CD4-positive, alpha-beta T cell treated with Interleukin-4 for 1 hour (primary cell): ENCODE measurements around the gene ZBTB14.
A peak's percentile ranks its signal among the peaks of the same experiment; 100 is the strongest.

Experiments used
- DNase-seq, 2 donors: peaks; one replicate each; pipeline ENCODE4 v3.0.0-alpha.2; 2020 to 2022

ZBTB14 gene, protein sequence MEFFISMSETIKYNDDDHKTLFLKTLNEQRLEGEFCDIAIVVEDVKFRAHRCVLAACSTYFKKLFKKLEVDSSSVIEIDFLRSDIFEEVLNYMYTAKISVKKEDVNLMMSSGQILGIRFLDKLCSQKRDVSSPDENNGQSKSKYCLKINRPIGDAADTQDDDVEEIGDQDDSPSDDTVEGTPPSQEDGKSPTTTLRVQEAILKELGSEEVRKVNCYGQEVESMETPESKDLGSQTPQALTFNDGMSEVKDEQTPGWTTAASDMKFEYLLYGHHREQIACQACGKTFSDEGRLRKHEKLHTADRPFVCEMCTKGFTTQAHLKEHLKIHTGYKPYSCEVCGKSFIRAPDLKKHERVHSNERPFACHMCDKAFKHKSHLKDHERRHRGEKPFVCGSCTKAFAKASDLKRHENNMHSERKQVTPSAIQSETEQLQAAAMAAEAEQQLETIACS

DNA sequence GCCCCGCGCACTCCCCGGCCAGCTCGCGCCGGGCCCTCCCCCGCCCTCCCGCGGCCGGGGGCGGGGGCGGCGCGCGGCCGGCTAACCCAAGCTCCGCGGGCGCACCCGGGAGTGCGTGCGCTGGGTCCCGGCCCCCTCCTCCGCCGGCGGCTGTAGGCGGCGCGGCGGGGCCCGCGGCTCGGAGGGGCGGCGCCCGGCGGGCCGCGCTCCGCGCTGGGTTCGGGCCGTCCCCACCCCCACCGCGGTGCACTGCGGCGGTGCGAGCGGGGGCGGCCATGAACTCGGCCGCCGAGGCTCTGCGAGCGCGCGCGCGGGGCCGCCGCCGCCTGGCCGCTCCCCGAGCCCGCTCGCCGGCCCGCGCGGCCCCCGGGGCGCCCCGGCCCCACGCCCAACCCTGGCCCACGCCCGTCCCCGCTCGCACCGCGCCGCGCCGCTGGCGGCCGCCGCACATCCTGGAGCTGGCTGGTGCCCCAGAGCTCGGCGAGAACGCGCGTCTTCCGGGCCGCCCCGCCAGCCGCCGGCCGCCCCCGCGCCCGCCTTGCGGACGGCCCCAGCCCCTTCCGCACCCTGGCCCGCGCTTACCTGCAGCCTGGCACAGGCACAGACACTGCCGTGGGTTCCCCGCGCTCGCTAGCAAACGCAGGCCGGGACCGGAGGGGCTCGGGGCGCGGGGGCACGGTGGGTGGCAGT, at the start of gene ZBTB14:
ZBTB14 (minus strand) TSS at position 496 of the 690 bp plus-strand sequence. CDS start 2,480 bp downstream, outside the sequence.
- peak; percentile 67 to 70 for DNase-seq

DNA sequence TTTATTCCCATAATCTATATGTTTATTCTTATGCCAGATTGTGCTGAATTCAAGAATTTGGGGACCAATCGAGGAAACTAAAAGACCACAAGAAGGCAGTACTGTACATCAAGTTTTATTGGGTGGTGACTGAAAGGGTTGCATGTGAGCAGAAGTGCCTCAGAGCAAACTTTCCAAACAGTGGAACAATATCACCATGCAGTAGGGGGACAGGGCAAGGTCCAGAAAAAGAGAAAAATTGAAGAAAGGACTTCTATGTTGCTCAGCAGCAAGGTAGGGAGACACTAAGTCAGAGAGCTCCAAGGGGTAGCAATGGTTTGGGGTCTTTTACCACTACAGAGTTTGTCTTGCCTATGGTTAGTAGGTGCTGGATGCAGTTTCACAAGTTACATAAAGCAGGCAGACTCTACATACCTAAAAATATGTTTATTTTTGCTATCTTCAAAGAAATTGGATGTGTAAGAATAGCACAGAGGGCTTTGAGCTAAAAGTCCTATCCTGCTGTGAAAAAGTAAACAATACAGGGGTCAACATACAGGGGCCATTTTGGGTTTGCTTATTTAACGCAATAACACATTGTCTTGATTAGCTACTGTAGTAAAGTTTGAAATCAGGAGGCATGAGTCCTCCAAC, 43.8 kb upstream of the ZBTB14 start:
- no peak for DNase-seq

DNA sequence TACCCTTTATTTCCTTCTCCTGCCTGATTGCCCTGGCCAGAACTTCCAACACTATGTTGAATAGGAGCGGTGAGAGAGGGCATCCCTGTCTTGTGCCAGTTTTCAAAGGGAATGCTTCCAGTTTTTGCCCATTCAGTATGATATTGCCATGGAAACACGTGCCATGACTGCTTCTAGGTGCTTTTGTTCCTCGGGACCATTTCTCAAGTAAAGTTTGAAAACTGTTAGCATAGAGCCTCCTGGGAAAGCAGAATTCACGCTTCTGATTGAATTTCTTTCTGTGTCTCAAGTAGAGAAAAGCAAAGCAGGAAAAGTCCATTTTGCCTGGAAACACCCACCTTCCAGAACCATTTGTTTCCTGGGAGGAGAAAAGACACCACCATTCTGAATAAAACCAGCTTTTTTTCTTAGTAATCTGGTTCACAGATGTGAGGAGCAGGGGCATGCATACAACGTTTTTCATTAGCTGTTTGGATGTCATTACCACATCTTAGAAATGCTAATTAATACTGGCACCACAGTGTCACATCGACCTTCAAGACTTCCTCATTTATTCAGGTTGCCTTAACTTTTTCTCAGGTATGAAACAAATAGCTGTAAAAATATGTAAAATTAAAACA, 39.0 kb upstream of the ZBTB14 start:
- DNase-seq = no peak

DNA sequence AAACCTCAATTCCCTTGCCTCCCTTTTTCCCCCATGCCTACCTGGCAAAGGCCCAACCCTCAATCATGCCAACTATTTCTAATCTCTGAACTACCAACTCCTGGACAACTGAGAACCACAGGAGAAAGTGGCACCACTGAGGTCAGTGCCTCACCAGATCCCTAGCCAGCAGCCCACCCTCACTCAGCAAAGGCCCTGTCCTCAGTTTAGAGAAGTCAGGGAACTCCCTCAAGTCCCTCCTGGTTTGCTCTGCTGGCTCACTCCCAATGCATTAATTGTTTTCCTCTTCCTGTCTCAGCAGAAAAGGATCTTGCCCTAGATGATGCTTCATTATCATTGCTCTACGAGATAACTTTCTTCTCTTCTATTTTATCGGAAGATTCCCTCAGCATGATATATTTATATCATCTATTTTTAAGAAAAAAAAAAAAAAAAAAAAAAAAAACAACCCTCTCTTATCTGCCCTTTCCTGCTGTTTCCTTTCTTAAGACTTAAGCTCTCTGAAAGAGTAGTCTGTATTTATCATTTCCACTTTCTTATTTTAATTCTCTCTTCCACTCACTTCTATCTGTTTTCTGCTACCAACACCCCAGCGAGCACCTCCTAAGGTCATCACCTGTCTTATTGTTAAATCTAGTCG, 22.7 kb upstream of the ZBTB14 start:
- DNase-seq = no peak

DNA sequence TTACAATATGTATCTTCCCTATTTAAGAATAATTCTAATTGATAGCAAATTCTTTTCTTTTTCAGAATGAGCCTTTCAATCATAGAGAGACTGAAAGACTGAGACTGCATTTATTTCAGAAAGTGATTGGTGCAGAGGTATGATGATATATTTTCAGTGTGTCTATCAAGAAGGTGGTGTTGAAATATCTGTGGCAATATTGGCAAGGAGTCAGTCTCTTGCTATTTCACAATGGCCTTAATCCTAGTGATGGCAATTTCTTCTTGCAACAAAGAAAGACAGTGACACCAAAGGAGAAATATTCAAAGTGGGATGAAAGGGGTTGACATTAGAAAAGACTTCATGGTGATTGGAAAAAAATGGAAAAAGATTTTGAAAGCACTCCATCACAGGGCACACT, 21.7 kb upstream of the ZBTB14 start:
- DNase-seq = no peak

DNA sequence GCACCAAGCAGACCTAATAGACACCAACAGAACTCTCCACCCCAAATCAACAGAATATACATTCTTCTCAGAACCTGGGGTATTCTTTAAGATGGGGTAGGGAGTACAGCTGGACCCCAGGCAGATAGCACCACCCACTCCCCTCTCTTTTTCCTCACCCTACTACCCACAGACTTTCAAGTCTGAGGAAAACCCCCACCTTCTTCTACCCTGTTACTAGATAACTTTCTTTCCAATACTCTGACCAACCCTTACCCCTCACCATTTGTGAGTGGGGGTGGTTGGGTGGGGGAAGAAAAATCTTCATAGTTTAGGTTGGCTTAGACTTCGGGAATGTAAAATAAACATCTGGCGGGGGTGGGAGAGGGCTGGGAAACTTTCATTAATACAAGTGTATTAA, 20.3 kb upstream of the ZBTB14 start:
- no peak for DNase-seq

DNA sequence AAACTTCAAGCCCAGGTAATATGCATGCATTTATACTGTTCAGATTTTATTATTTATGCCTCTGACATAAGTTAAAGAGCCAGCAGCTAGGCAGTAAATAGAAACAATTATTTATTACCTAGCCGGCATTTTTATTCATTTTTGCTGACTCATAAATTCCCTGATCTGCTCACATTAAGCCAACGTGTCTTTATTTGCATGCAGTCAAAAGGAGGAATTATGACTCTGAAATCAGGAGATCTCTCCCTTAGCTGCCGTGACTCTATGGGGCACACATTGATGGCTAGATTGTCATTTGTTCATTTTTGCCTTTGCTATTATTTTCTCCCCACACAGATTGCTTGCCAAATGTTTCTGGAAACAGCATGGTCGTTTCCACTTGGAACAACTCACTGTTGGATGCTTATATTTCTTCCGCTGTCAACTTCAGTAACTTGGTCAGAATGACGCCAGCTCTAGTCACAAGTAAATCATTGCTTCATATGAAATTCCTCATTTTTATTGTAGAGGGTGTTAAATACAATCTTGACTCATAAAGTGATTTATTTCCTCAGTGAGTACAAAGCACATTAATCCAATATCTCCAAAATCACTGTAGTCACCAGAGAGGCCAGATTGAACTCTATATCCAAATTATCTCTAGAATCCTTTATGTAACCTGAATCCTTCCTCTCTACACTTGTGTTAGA, 15.9 kb upstream of the ZBTB14 start:
- no peak for DNase-seq

DNA sequence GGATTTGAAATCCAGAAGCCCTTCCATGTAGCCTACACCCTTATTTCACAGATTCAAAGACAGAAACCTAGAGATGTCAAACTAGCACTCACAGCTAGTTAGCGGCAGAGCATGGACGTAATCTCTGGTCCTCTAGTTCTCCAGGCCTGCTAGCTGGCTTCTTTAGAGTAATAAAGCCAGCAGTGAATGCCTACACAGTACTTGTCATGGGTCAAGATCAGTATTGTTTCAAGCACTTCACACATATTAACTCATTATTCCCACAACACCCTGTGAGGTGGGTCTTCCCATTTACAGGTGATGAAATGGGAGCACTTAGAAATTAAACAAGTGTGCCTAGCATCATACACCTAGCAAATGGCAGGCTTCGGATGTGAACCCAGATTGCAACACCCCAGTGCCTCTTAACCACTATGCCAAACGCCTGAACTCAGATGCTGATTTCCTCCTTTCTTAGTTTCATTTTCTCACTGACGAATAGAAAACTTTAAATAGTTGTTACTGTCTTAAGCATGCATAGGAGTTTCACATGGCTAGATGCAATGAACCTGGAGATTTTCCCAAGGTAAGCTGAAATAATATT, 14.5 kb upstream of the ZBTB14 start:
- peak; percentile 40 to 62 for DNase-seq

DNA sequence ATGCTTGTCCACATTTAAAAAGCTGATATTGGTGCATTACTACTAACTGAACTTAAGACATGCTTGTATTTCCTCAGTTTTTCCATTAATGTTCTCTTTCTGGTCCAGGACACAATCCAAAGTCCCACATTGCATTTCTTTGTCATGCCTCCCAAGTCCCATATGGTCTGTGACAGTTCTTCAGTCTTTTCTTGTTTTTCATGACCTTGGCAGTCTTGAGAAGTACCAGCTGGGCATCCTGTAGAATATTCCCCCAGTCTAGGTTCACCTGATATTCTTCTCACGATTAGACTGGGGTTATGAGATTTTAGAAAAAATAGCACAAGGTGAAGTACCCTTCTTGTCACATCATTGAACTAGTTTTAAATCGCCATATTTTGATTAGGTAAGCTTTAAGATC, 10.3 kb upstream of the ZBTB14 start:
- DNase-seq = no peak

DNA sequence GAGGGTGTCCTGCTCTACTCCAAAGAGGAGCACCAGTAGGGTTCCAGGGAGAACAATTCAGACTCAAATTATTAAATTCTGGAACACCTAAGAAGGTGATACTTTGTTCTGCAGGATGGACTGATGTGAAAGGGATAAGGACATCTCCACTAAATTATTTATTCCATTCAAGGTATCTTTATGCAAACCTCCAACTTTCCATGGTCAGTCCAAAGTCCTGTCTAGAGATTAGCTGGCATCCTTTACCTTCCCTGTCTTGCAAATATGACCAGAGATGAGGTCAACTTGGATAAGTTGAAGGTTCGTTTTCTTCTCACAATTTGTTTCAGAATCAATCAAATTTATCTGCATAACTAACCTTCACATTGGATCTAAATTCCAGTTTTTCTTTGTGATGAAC, 8.7 kb upstream of the ZBTB14 start:
- DNase-seq = no peak

DNA sequence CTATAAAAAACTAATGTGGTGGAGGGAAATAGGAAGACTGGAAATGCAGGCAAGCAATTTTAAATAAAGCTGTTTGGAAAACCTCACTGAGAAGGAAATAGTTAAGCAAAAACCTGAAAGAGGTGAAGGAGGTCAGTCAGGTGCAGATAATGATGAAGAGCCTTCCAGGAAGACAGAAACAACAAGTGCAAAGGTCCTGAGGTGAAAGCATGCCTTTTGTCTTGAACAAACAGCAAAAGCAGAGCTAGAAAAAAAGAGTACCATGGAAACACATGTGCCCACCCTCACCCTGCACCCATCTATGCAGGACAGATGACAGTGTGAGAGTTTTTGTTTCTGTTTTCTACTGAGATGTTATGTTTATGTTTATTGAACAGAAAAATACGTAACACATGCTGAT, 8.1 kb upstream of the ZBTB14 start:
- no peak for DNase-seq

DNA sequence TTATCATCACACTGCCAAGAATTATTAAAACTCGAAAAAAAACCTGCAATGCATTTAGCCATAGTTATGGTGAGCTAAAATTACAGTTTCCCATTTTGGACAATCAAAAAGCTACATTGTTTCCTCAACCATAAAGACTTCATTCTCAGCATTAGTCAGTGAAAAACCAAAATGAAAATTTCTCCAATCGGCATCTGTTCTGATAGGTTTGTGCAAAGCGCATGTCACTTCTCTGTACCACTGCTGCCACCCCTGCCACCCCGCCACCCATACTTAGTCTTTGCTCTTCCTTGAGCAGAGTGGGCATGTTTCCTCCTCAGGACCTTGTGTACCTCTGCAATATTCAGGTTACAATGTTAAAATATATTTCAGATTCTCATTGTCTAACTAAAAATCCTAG, 7.1 kb upstream of the ZBTB14 start:
- no peak for DNase-seq

DNA sequence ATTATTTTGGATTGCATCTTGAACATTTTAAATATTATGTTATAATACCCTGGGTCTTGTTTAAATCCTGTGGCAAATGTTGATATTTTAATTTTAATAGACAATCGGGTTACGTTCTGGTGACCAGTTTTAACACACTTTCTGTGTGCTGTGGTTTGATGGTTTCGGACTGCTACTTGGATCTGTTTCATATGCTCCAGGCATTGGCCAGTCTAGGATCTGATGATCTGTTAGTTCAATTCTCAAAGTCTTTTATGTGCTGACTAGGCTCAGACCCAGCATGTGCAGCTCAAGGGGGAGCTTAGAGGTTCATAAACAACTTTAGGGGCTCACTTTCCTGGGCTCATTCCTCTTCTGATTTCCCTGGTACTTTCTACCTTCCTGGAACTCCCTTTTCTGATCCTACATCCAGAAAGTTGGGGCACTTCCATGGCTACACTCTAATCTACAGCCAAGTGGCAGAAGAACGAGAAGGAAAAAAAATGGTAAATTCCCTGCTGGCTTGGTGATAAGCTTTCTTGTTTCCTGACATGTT, 5.0 kb upstream of the ZBTB14 start:
- no peak for DNase-seq

DNA sequence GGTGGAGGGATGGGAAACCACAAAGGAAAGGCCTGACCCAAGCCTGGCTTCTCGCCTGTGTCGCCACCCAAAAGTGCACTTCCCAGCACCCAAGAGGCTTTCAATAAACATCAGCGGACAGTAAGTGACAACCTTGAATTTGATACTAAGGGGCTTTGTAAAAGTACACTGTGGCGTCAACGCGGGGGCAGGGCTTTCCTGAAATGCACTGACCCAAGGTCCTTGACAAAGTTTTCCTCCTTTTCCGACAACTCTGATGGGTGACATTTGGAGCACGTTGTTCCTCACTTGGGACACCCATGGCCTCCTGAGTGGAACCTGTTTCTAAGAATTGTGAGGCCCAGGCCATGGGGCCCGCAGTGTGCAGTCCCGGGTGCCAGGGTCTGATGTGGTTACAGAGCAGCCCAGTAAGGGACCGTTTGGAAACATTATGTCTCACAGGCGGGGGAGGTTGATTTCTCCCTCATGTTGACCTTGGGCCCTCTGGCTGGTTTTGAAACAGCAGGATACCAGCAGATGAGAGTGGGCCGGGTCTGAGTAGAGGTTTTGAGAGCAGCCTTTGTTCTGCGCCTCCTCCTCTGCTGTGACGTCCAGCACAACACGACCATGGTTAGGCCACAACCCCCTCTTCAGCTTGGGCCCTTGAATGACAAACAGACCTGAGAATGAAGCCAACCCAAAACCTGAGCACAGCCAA, 2.8 kb upstream of the ZBTB14 start:
- DNase-seq = no peak

DNA sequence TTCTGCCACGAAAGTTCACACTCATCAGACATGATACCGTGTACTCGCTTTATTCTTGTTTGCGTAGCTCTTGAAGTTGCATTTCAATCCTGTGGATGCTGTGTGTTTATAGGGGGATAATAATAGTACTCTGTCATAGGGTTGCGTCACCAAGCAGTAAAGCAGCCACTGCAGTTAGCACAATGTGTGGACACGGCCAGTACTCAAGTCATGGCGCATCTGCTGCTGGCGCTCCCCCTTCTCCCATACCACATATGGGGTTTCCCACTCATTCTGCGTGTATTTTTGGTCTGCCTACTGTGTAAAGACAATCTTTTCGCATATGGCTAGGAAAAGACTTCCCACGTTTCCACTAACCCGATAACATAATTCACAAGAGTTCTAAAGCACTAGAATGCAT, 2.1 kb upstream of the ZBTB14 start:
- no peak for DNase-seq

DNA sequence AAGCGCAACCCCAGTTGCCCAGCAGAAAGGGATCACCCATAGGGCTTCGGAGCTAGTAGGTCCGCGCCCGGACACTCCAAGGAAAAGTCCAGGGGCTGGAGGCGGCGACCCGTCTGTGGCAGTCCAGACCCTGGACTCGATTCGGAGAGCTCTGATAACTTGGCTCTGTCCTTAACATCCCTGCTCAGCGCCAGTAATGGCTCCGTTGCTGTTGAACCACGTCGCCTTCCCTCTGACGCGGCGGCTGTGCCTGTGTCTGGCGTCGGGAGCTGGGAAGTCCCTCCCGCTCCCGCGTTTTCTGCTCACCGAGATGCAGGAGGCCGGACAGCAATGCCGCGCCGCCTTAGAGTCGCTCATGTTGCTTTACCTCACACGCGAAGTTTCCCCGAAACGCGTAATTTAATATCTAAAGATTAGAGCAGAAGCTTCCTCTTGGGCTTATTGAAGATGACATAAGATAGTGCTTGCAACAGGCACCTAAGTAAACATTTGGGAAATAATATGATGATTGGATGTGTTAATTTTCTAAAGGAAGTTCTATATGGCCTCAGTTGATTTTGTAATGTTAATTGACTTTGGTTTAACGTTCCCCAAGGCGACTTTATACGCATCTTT, 1.3 kb upstream of the ZBTB14 start:
- peak; percentile 67 to 68 for DNase-seq

DNA sequence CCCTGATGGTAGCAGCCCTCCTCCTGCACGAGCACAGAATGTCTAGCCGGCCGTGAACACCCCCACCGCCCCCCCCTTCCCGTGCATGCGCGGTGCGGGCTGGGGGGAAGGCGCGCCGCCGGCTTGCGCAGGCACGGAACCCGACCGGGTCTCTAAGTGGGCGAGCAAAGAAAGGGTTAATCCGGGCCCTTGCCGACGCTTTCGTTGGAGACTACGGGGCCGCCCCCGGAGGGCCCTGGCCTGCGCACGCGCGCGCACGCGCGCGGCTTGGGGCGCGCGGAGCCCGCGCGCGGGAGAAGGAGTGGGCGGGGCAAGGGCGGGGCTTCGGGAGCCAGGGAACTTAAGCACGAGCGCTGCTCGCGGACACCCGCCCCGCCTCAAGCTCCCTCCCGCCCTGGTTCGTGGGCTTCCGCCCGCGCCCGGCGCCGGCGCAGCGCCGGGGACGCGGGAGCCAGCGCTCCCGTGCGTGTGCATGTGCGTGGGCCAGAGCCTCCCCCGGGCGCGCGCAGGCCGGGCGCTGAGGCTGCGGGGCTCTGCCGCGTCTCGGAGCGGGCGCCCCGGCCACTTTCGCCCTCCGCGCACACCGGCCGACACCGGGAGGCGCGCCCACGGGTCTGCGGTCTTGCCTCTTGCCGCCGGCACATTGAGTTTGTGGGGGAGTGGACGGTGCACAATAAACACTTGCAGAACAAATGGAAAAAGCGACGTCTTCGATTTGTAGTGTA, 617 bp upstream of the ZBTB14 start:
- DNase-seq = peak; percentile 97

DNA sequence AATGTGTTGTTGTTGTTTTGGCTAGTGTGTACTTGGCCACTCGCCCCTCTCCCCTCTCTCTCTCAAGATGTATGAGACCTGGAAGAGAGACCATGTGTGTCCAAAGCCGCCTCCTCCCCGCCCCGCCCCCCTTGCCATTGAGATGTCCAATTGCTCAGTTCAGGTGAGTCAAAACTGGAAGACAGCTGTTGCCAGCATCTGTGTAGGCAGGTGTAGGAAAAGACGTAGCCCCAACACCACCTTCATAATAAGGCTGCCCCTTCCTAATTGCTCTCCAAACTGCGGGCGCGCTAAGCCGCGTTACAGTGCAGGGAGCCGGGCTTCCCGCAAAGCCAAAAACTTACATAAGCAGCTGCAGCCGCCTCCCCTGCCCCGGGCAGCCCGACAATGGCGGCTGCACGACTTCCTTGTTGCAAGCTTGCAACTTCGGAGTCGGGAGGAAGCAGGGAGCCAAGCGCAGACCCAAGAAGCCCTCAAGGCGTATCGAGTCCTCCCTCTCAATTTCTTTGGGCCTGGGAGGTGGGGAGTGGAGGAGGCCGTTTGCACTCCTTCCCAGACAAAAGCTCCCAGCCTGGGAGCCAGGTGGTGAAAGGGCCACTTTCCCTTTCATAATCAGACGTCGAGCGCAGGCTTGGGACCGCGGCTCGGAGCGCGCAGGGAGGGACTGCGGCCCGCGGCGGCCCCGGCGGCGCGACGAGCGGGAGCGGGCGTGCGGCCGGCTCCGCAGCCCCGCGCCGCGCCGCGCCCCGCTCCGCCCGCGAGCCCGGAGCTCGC, 882 bp downstream of the ZBTB14 start:
- DNase-seq = peak; percentile 55 to 65

DNA sequence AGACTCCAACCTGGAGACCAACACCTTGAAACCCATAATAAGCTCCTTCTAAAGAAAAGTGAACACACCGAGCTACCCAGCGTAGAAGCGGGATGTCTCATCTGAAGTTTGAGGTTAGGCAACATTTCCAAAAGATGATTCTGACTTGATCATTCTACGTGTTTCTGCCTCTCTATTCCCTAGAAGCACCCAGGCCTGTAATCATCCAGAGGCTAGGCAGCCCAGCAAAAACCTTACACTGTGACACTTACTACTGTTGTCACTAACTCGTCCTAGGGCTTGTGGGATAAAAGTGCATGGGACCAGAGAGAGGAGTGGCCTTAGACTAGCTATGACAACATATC, 1.4 kb downstream of the ZBTB14 start:
- no peak for DNase-seq
